Panc1 (cell line): ENCODE results near the gene ITGAD. TPM values are rescaled to one million over a fixed set of nuclear protein-coding genes. Genes with fewer than 3 reads are reported as not detected.

Source experiments
- ATAC-seq: fragments of 200-7000 bp; cut with Tn5 transposase; 2 replicates; pipeline ENCODE4 v1.9.1; 2020; ENCODE audit warnings: mild to moderate bottlenecking, moderate library complexity
- BruUV-seq: library from RNA; stranded (reverse); fragments of 400-500 nt; replicated peaks from 2 replicates; lab custom pipeline; 2021; lab: Mats Ljungman, UMichigan
- CTCF ChIA-PET: fragments of 300-600 bp; sonication (Branson Sonifier 250); formaldehyde crosslinking; loops from one replicate; lab custom pipeline; 2022; ENCODE audit warnings: antibody characterized with exemption; lab: Charles Lee
- POLR2A ChIA-PET: fragments of 300-600 bp; sonication (Branson Sonifier 250); formaldehyde crosslinking; loops from one replicate; lab custom pipeline; 2022; ENCODE audit warnings: antibody characterized with exemption; lab: Charles Lee
- DNase-seq: peaks from one replicate; pipeline ENCODE4 v3.0.0-alpha.2; 2010; ENCODE audit warnings: low read depth, low spot score
- H3K27ac ChIP-seq: 2 replicates; pipeline ENCODE4 v1.5.1; 2011; ENCODE audit warnings: mild to moderate bottlenecking, low read length, inconsistent platforms
- H3K27me3 ChIP-seq: fragments of 200-500 bp; sonication (Bioruptor generic); 2 replicates; pipeline ENCODE4 v1.6.0; 2014; ENCODE audit warnings: low read length, inconsistent platforms; ENCODE audit not compliant: control insufficient read depth, insufficient read depth
- H3K36me3 ChIP-seq: fragments of 200-500 bp; sonication (Bioruptor generic); 2 replicates; pipeline ENCODE4 v1.5.1; 2014; ENCODE audit warnings: inconsistent platforms, mild to moderate bottlenecking, low read length, moderate library complexity; ENCODE audit not compliant: control insufficient read depth, insufficient read depth
- H3K4me1 ChIP-seq: 2 replicates; pipeline ENCODE4 v1.5.1; 2011; ENCODE audit warnings: inconsistent platforms, mild to moderate bottlenecking, low read length, moderate library complexity; ENCODE audit not compliant: control insufficient read depth, insufficient read depth
- H3K4me3 ChIP-seq, 2 experiments: 2 replicates each; pipeline ENCODE4 v1.5.1; 2011 to 2012; ENCODE audit warnings: low read depth in 2 of 2, low read length in 2 of 2, mild to moderate bottlenecking in 2 of 2, inconsistent platforms in 1 of 2, moderate library complexity in 1 of 2
- H3K9me3 ChIP-seq: fragments of 200-500 bp; sonication (Bioruptor generic); 2 replicates; pipeline ENCODE4 v1.5.1; 2014; ENCODE audit warnings: low read depth, mild to moderate bottlenecking, inconsistent platforms, low read length, moderate library complexity; ENCODE audit not compliant: control insufficient read depth, insufficient read depth
- CTCF ChIP-seq: fragments of 450-650 bp; IDR thresholded peaks from 2 replicates; pipeline ENCODE4 v1.5.1; 2017; ENCODE audit warnings: mild to moderate bottlenecking
- POLR2AphosphoS5 ChIP-seq: IDR thresholded peaks from 2 replicates; pipeline ENCODE4 v1.6.1; 2012; ENCODE audit warnings: mild to moderate bottlenecking, low read depth, low read length, moderate library complexity
- REST ChIP-seq, 2 experiments: IDR thresholded peaks; 2 replicates each; pipeline ENCODE4 v1.6.1; 2011 to 2012; ENCODE audit warnings: low read depth in 2 of 2, control low read depth in 1 of 2, low read length in 1 of 2, mild to moderate bottlenecking in 1 of 2, moderate library complexity in 1 of 2; ENCODE audit not compliant: insufficient read depth in 1 of 2
- SIN3A ChIP-seq: IDR thresholded peaks from 2 replicates; pipeline ENCODE4 v1.6.1; 2012; ENCODE audit warnings: low read depth, mild to moderate bottlenecking, low read length, moderate library complexity, borderline replicate concordance; ENCODE audit not compliant: insufficient read depth
- TCF7L2 ChIP-seq: IDR thresholded peaks from 2 replicates; pipeline ENCODE4 v1.6.1; 2011; ENCODE audit warnings: mild to moderate bottlenecking, low read depth, low read length, inconsistent platforms
- in situ Hi-C: cut with HindIII; loops from 2 replicates; pipeline ENCODE4 v1.10.0; 2016; ENCODE audit warnings: low sequenced_read_pairs, low pct_unique_long_range_greater_than_20kb
- intact Hi-C: fragments of 100-400 bp; cut with micrococcal nuclease; formaldehyde crosslinking; loops from one replicate; pipeline ENCODE4 v1.10.0; 2022; ENCODE audit not compliant: unreplicated experiment
- total RNA-seq: library from RNA; stranded (reverse); gene quantifications from one replicate; pipeline ENCODE4 v1.2.1, GENCODE V29; 2021; ENCODE audit not compliant: unreplicated experiment

Gene ITGAD
- total RNA-seq, 1 experiment from 2014 or later = not detected

- H3K9me3 ChIP-seq = no peaks in the 10 kb centered on the region
- no peaks in the 10 kb centered on the region for H3K4me1 ChIP-seq
- H3K27ac ChIP-seq = no peak overlapping the region
- no peak for DNase-seq
- TF ChIP-seq REST (IDR thresholded peaks at IDR 0.05; ENCODE audit: insufficient read depth in 1 of 2, low read depth in 2 of 2, low read length in 1 of 2) (no peak), TCF7L2 (no peak), SIN3A (no peak)
- ATAC-seq = no peak
- H3K36me3 ChIP-seq = no peaks in the 10 kb centered on the region
- no peak overlapping the region for H3K4me3 ChIP-seq
- CTCF ChIA-PET = no interaction called here
- no TSS peak for BruUV-seq
- POLR2A ChIA-PET = no interaction called here
- H3K27me3 ChIP-seq = no peaks in the 10 kb centered on the region
- in situ Hi-C loops (no loop called here), intact Hi-C loops (no loop called here)
Observed at GRCh38 chr16:31360251-31360650, 32.9 kb upstream of the ITGAD start.

- Histone ChIP-seq H3K36me3 (no peaks in the 10 kb centered on the region), H3K9me3 (no peaks in the 10 kb centered on the region), H3K4me3 (no peak overlapping the region), H3K27me3 (no peaks in the 10 kb centered on the region), H3K4me1 (no peaks in the 10 kb centered on the region), H3K27ac (no peak overlapping the region)
- DNase-seq (no peak), ATAC-seq (no peak)
- ChIA-PET POLR2A (no interaction called here), CTCF (interaction anchor here (0.6 kb wide), 1 partner anchor 887 kb away, joined by 6 read pairs; no protein-coding TSS in a partner anchor)
- in situ Hi-C loops = no loop called here
- BruUV-seq = no TSS peak
- intact Hi-C loops = no loop called here
- TF ChIP-seq REST (IDR thresholded peaks at IDR 0.05; ENCODE audit: insufficient read depth in 1 of 2, low read depth in 2 of 2, low read length in 1 of 2) (no peak), SIN3A (no peak), POLR2AphosphoS5 (no peak), CTCF (no peak), TCF7L2 (no peak)
Observed at GRCh38 chr16:31361201-31362110, 31.7 kb upstream of the ITGAD start.
